ENCODE data around the gene LRBA.

Gene LRBA

DNA sequence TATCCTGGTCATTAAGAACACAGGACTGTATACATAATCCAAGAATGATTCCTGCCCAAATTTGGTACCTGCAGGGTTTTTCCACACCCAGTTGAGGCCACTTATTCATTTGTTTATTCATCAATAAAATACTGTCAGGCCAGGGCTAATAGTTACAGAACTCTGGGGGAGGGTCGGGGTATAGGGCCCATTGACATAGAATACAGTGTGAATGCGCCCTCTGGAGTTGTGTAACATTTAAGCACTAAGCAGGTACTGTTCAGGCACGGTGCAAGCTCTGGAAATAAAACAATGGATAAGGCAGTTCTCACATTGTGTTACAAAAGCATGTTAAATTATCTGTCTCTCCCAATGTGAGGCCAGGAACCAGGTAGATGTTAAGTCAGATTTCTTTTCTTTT lies 30.8 kb upstream of the LRBA start:
- TF ChIP-seq, protein P1, sequence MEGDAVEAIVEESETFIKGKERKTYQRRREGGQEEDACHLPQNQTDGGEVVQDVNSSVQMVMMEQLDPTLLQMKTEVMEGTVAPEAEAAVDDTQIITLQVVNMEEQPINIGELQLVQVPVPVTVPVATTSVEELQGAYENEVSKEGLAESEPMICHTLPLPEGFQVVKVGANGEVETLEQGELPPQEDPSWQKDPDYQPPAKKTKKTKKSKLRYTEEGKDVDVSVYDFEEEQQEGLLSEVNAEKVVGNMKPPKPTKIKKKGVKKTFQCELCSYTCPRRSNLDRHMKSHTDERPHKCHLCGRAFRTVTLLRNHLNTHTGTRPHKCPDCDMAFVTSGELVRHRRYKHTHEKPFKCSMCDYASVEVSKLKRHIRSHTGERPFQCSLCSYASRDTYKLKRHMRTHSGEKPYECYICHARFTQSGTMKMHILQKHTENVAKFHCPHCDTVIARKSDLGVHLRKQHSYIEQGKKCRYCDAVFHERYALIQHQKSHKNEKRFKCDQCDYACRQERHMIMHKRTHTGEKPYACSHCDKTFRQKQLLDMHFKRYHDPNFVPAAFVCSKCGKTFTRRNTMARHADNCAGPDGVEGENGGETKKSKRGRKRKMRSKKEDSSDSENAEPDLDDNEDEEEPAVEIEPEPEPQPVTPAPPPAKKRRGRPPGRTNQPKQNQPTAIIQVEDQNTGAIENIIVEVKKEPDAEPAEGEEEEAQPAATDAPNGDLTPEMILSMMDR (IDR thresholded peaks at IDR 0.05; ENCODE audit: borderline replicate concordance, control extremely low read depth, extremely low read depth, insufficient read depth, missing control alignments): no peak
- DNase-seq (ENCODE audit: low spot score): peak; percentile 41
- in situ Hi-C loops (cut with MboI; ENCODE audit: low sequenced_read_pairs, unreplicated experiment): no loop called here

DNA sequence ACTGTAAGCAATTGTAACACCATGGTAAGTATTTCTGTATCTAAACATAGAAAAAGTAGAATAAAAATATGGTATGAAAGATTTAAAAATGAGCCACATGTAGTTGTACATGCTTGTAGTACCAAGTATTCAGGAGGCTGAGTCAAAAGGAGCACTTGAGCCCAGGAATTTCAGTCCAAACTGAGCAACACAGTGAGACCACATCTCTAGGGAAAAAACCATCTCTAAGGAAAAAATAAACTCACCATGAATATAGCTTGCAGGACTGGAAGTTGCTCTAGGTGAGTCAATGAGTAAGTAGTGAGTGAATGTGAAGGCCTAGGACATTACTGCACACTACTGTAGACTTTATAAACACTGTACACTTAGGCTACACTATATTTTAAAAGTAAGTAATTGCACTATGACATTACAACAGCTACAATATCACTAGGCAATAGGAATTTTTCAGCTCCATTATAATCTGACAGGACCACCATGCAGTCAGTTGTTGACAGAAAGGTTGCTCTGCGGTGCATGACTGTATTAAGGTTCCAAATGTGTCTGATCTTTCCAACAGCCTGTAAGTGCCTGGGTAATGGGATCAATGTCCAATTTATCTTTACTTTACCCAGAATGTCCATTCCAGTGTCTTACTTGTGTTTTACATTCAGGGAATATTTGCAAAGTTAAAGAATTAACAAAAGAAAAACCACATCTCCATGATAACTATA lies 28.9 kb upstream of the LRBA start:
- in situ Hi-C loops (cut with MboI; ENCODE audit: low sequenced_read_pairs, unreplicated experiment): no loop called here
- no peak for DNase-seq (ENCODE audit: low spot score)
- TF ChIP-seq, protein P1 (IDR thresholded peaks at IDR 0.05; ENCODE audit: borderline replicate concordance, control extremely low read depth, extremely low read depth, insufficient read depth, missing control alignments): no peak

DNA sequence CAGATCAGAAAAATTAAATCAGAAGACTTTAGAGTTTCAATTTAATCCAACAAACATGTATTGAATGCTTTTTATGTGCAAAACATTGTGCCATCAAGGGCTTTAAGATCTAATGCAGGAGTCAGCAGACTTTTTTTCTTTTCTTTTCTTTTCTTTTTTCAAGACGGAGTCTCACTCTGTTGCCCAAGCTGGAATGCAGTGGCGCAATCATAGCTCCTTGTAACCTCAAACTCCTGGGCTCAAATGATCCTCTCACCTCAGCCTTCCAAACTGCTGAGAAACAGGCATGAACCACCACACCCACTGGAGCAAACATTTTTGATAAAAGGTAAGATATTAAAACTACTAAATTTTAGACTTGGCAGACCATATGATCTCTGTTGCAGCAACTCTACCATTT lies 24.6 kb upstream of the LRBA start:
- TF ChIP-seq, protein P1 (IDR thresholded peaks at IDR 0.05; ENCODE audit: borderline replicate concordance, control extremely low read depth, extremely low read depth, insufficient read depth, missing control alignments): no peak
- DNase-seq (ENCODE audit: low spot score): no peak
- in situ Hi-C loops (cut with MboI; ENCODE audit: low sequenced_read_pairs, unreplicated experiment): no loop called here

DNA sequence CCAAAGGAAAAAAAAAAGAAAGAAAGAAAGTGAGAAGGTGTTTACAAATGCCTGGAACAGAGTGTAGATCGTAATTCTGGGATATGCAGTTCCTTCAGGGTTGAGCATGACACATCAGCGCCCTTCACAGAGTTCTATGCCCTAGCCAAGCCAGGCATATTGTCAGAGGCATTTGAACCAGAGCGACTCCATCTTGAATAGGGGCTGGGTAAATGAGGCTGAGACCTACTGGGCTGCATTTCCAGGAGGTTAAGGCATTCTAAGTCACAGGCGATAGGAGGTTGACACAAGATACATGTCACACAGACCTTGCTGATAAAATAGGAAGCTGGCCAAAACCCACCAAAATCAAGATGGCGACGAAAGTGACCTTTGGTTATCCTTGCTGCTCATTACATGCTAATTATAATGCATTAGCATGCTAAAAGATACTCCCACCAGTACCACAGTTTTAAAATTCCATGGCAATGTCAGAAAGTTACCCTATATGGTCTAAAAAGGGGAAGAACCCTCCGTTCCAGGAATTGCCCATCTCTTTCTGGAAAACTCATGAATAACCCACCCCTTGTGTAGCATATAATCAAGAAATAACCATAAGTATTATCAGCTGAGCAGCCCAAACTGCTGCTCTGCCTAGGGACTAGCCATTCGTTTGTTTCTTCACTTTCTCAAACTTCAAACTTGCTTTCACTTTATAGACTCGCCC lies 23.5 kb upstream of the LRBA start:
- in situ Hi-C loops (cut with MboI; ENCODE audit: low sequenced_read_pairs, unreplicated experiment): no loop called here
- TF ChIP-seq, protein P1 (IDR thresholded peaks at IDR 0.05; ENCODE audit: borderline replicate concordance, control extremely low read depth, extremely low read depth, insufficient read depth, missing control alignments): no peak
- no peak for DNase-seq (ENCODE audit: low spot score)

DNA sequence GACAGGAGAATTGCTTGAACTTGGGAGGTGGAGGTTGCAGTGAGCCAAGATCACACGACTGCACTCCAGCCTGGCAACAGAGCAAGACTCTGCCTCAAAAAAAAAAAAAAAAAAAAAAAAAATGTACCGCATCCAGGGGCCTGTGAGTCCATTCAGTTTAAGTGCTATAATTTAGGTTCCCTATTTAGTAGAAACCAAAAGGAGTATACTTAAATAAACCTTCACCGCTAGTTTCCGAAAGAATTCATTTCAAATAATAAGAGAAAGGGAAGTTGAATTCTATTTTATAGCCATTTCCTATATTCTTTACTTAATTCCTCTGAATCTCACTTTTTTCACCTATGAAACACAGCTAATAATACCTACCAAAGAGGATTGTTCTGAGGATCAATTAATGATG lies 20.8 kb upstream of the LRBA start:
- DNase-seq (ENCODE audit: low spot score): no peak
- TF ChIP-seq, protein P1 (IDR thresholded peaks at IDR 0.05; ENCODE audit: borderline replicate concordance, control extremely low read depth, extremely low read depth, insufficient read depth, missing control alignments): no peak
- in situ Hi-C loops (cut with MboI; ENCODE audit: low sequenced_read_pairs, unreplicated experiment): no loop called here

DNA sequence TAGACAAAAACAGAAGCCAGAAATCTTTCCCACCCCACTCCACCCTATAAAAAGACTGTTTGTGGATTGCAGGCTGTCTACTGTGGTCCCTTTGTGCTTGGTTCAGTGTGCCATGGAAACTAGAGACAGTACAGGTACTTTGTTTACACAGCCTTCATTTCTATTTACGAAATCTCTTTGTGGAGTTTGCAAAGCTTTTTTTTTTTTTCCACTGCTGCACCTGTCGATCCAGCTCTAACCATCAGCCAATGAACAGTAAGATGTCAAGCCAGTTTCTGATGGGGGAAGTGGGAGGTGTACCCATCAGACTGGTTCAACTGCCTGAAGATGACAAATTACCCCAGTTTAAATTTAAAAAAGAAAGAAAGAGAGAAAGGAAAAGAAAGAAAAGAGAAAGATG lies 20.2 kb upstream of the LRBA start:
- TF ChIP-seq, protein P1 (IDR thresholded peaks at IDR 0.05; ENCODE audit: borderline replicate concordance, control extremely low read depth, extremely low read depth, insufficient read depth, missing control alignments): no peak
- DNase-seq (ENCODE audit: low spot score): no peak
- in situ Hi-C loops (cut with MboI; ENCODE audit: low sequenced_read_pairs, unreplicated experiment): no loop called here
